IMR-90 (cell line): ENCODE results near the gene ARGLU1. TPM values are rescaled to one million over a fixed set of nuclear protein-coding genes. Genes with fewer than 3 reads are reported as not detected.

Source experiments
- ATAC-seq: fragments of 200-7000 bp; cut with Tn5 transposase; 2 replicates; pipeline ENCODE4 v1.9.1; 2020; ENCODE audit warnings: low read depth, mild to moderate bottlenecking, moderate library complexity
- BruUV-seq: library from RNA; stranded (reverse); fragments of 400-500 nt; replicated peaks from 2 replicates; lab custom pipeline; 2021; lab: Mats Ljungman, UMichigan
- CTCF ChIA-PET: fragments of 300-600 bp; formaldehyde crosslinking; extraction: SDS; loops from one replicate; lab custom pipeline; 2021; ENCODE audit warnings: antibody characterized with exemption; lab: Yijun Ruan, JAX
- POLR2A ChIA-PET: fragments of 300-600 bp; sonication (Branson Sonifier 250); formaldehyde crosslinking; loops from one replicate; lab custom pipeline; 2022; ENCODE audit warnings: antibody characterized with exemption; ENCODE audit not compliant: unreplicated experiment; lab: Charles Lee
- DNase-seq: peaks from one replicate; pipeline ENCODE4 v3.0.0; 2013
- H2AFZ ChIP-seq: replicated peaks from 2 replicates; pipeline ENCODE3; 2013; ENCODE audit warnings: low read length, mild to moderate bottlenecking; ENCODE audit not compliant: poor library complexity
- H2AK5ac ChIP-seq: 2 replicates; pipeline ENCODE4 v1.6.1; 2013; ENCODE audit warnings: low read depth, low read length, inconsistent platforms
- H2AK9ac ChIP-seq: replicated peaks from 2 replicates; pipeline ENCODE3; 2013; ENCODE audit warnings: mild to moderate bottlenecking, low read depth, low read length, moderate library complexity; ENCODE audit not compliant: poor library complexity
- H2BK120ac ChIP-seq: 2 replicates; pipeline ENCODE4 v1.6.1; 2013; ENCODE audit warnings: low read depth, low read length, inconsistent platforms
- H2BK15ac ChIP-seq: 3 replicates; pipeline ENCODE4 v1.6.1; 2013; ENCODE audit warnings: low read depth, low read length, inconsistent platforms
- H2BK20ac ChIP-seq: 2 replicates; pipeline ENCODE4 v1.6.1; 2013; ENCODE audit warnings: low read depth, mild to moderate bottlenecking, inconsistent platforms, low read length, moderate library complexity
- H2BK5ac ChIP-seq: 2 replicates; pipeline ENCODE4 v1.6.1; 2013; ENCODE audit warnings: mild to moderate bottlenecking, low read depth, low read length, inconsistent platforms; ENCODE audit not compliant: poor library complexity, severe bottlenecking
- H3K14ac ChIP-seq: replicated peaks from 2 replicates; pipeline ENCODE4 v1.6.1; 2013; ENCODE audit warnings: low read depth, low read length, inconsistent platforms
- H3K18ac ChIP-seq: 2 replicates; pipeline ENCODE4 v1.6.1; 2013; ENCODE audit warnings: low read depth, low read length, control low read depth
- H3K23ac ChIP-seq: 2 replicates; pipeline ENCODE4 v1.6.1; 2013; ENCODE audit warnings: low read depth, low read length, inconsistent platforms
- H3K27ac ChIP-seq: 2 replicates; pipeline ENCODE4 v1.5.1; 2013; ENCODE audit warnings: mild to moderate bottlenecking, control low read depth, low read length; ENCODE audit not compliant: insufficient read depth
- H3K27me3 ChIP-seq: 2 replicates; pipeline ENCODE4 v1.6.1; 2013; ENCODE audit warnings: low read length; ENCODE audit not compliant: control insufficient read depth, insufficient read depth
- H3K36me3 ChIP-seq: 2 replicates; pipeline ENCODE4 v1.6.1; 2013; ENCODE audit warnings: low read length, mixed read lengths; ENCODE audit not compliant: control insufficient read depth, insufficient read depth
- H3K4ac ChIP-seq: 2 replicates; pipeline ENCODE4 v1.6.1; 2013; ENCODE audit warnings: low read depth, low read length, inconsistent platforms
- H3K4me1 ChIP-seq: 2 replicates; pipeline ENCODE4 v1.6.1; 2013; ENCODE audit warnings: low read length, mixed read lengths; ENCODE audit not compliant: control insufficient read depth, insufficient read depth
- H3K4me2 ChIP-seq: 2 replicates; pipeline ENCODE4 v1.6.1; 2013; ENCODE audit warnings: low read depth, mild to moderate bottlenecking, control low read depth, low read length, moderate library complexity
- H3K4me3 ChIP-seq: 2 replicates; pipeline ENCODE4 v1.5.1; 2013; ENCODE audit warnings: low read depth, mild to moderate bottlenecking, control low read depth, low read length, moderate library complexity; ENCODE audit not compliant: insufficient read depth
- H3K56ac ChIP-seq: 2 replicates; pipeline ENCODE4 v1.6.1; 2013; ENCODE audit warnings: low read length, inconsistent platforms; ENCODE audit not compliant: insufficient read depth; ENCODE audit errors: extremely low read depth
- H3K79me1 ChIP-seq, 2 experiments: 2 replicates each; pipeline ENCODE4 v1.6.1; 2013; ENCODE audit warnings: low read length in 2 of 2, inconsistent platforms in 1 of 2, low read depth in 1 of 2
- H3K9ac ChIP-seq: 2 replicates; pipeline ENCODE4 v1.6.1; 2013; ENCODE audit warnings: low read depth, low read length, control low read depth
- H3K9me1 ChIP-seq: 2 replicates; pipeline ENCODE4 v1.6.1; 2013; ENCODE audit warnings: low read length, inconsistent platforms; ENCODE audit not compliant: insufficient read depth
- H3K9me3 ChIP-seq: 2 replicates; pipeline ENCODE4 v1.6.1; 2013; ENCODE audit warnings: low read length; ENCODE audit not compliant: control insufficient read depth, insufficient read depth
- H4K20me1 ChIP-seq: 2 replicates; pipeline ENCODE4 v1.6.1; 2013; ENCODE audit warnings: low read length, inconsistent platforms; ENCODE audit not compliant: insufficient read depth
- H4K5ac ChIP-seq: 2 replicates; pipeline ENCODE4 v1.6.1; 2013; ENCODE audit warnings: mild to moderate bottlenecking, low read depth, low read length, control low read depth
- H4K8ac ChIP-seq, 2 experiments: 2 replicates each; pipeline ENCODE4 v1.6.1; 2013; ENCODE audit warnings: low read depth in 2 of 2, low read length in 2 of 2, control low read depth in 1 of 2, inconsistent platforms in 1 of 2
- H4K91ac ChIP-seq: 2 replicates; pipeline ENCODE4 v1.6.1; 2013; ENCODE audit warnings: low read depth, low read length, inconsistent platforms; ENCODE audit not compliant: insufficient read depth
- BHLHE40 ChIP-seq: fragments of 150-350 bp; IDR thresholded peaks from 2 replicates; pipeline ENCODE4 v1.6.1; 2016; ENCODE audit warnings: mild to moderate bottlenecking, low read depth, low read length
- CEBPB ChIP-seq: IDR thresholded peaks from 2 replicates; pipeline ENCODE4 v1.6.1; 2012; ENCODE audit warnings: low read depth, low read length, improper control_type of control experiment
- CHD1 ChIP-seq: IDR thresholded peaks from 2 replicates; pipeline ENCODE4 v1.6.1; 2012; ENCODE audit warnings: low read depth, low read length, improper control_type of control experiment
- CTCF ChIP-seq: conservative IDR thresholded peaks from 2 replicates; pipeline ENCODE4 v1.5.1; 2012; ENCODE audit warnings: mild to moderate bottlenecking, low read depth, low read length, improper control_type of control experiment
- FOS ChIP-seq: fragments of 150-350 bp; IDR thresholded peaks from 2 replicates; pipeline ENCODE4 v1.6.1; 2016; ENCODE audit warnings: low read depth, low read length
- MAFK ChIP-seq: IDR thresholded peaks from 2 replicates; pipeline ENCODE4 v1.6.1; 2012; ENCODE audit warnings: low read depth, low read length, improper control_type of control experiment
- MAZ ChIP-seq: IDR thresholded peaks from 2 replicates; pipeline ENCODE4 v1.6.1; 2012; ENCODE audit warnings: low read depth, mild to moderate bottlenecking, low read length, improper control_type of control experiment, moderate library complexity, borderline replicate concordance
- MXI1 ChIP-seq: IDR thresholded peaks from 2 replicates; pipeline ENCODE4 v1.6.1; 2012; ENCODE audit warnings: low read depth, mild to moderate bottlenecking, low read length, moderate library complexity, borderline replicate concordance
- NFE2L2 ChIP-seq: fragments of 150-350 bp; IDR thresholded peaks from 2 replicates; pipeline ENCODE4 v1.6.1; 2016; ENCODE audit warnings: low read depth, mild to moderate bottlenecking, low read length
- POLR2A ChIP-seq: IDR thresholded peaks from 2 replicates; pipeline ENCODE4 v1.6.1; 2012; ENCODE audit warnings: mild to moderate bottlenecking, low read depth, low read length
- RCOR1 ChIP-seq: IDR thresholded peaks from 2 replicates; pipeline ENCODE4 v1.6.1; 2012; ENCODE audit warnings: mild to moderate bottlenecking, low read length, improper control_type of control experiment; ENCODE audit not compliant: insufficient replicate concordance
- SMC3 ChIP-seq: fragments of 150-350 bp; IDR thresholded peaks from 2 replicates; pipeline ENCODE4 v1.6.1; 2016; ENCODE audit warnings: low read depth, mild to moderate bottlenecking, antibody characterized with exemption, low read length, moderate library complexity
- USF2 ChIP-seq: fragments of 150-350 bp; IDR thresholded peaks from 2 replicates; pipeline ENCODE4 v1.6.1; 2017; ENCODE audit warnings: mild to moderate bottlenecking, antibody characterized with exemption, low read length, low read depth
- WGBS, 2 experiments: methylation state at CpG; one replicate each; pipeline versions ENCODE4 v1.1.5 to v1.1.7; 2013; ENCODE audit warnings: missing lambda C conversion rate in 2 of 2; ENCODE audit not compliant: insufficient read length in 1 of 2; ENCODE audit errors: extremely low coverage in 2 of 2; 5-methylcytosine and 5-hydroxymethylcytosine counted together
- dilution Hi-C: fragments of 300-500 bp; cut with HindIII; formaldehyde crosslinking; loops from one replicate; pipeline ENCODE4 v1.14.3; 2018; ENCODE audit warnings: low sequenced_read_pairs; ENCODE audit not compliant: unreplicated experiment
- in situ Hi-C: fragments of 300-500 bp; cut with MboI; formaldehyde crosslinking; loops from 3 replicates; pipeline ENCODE4 v1.14.3; 2019; ENCODE audit warnings: low sequenced_read_pairs, inconsistent platforms, mixed read lengths
- intact Hi-C: fragments of 100-400 bp; cut with micrococcal nuclease; formaldehyde crosslinking; loops from 2 replicates; pipeline ENCODE4 v1.10.0; 2022
- polyA plus RNA-seq, 3 experiments: library from polyadenylated mRNA; depleted of rRNA; stranded (reverse); fragments of >200 nt; gene quantifications; 2 replicates each; pipeline ENCODE4 v1.2.3, GENCODE V29; 2012; ENCODE audit warnings: low replicate concordance in 1 of 3
- total RNA-seq: library from RNA; depleted of rRNA; stranded (reverse); fragments of >200 nt; gene quantifications from 2 replicates; pipeline ENCODE4 v1.2.3, GENCODE V29; 2012

ARGLU1 gene
- total and polyA plus RNA-seq, 2 of the 4 experiments (the other 2 are of a cell fraction) = 11.1 to 51.4 TPM

GRCh38 chr13:106532111-106532929 lies 35.6 kb downstream of the ARGLU1 start (continued):
- TF ChIP-seq SMC3 (no peak), MAFK (no peak), NFE2L2 (no peak)

GRCh38 chr13:106530980-106531481 lies 36.9 kb downstream of the ARGLU1 start:
- intact Hi-C loops (loop anchor here (5.0 to 10.0 kb wide), 4 partner anchors 1086 to 1394 kb away; no protein-coding TSS in a partner anchor), in situ Hi-C loops (loop anchor here (10.0 to 25.0 kb wide), 4 partner anchors 1094 to 1956 kb away; no protein-coding TSS in a partner anchor), dilution Hi-C loops (no loop called here)
- Histone ChIP-seq H3K9me3 (no peaks in the 10 kb centered on the region), H3K14ac (no peak overlapping the region), H2BK120ac (no peak overlapping the region), H3K18ac (no peak overlapping the region), H3K9me1 (no peaks in the 10 kb centered on the region), H3K4me2 (no peak overlapping the region), H3K36me3 (no peaks in the 10 kb centered on the region), H2AK9ac (no peak overlapping the region), H2BK20ac (no peak overlapping the region), H4K5ac (no peak overlapping the region), H2AFZ (no peak overlapping the region), H2BK15ac (no peak overlapping the region), H3K4me3 (no peak overlapping the region), H4K91ac (no peak overlapping the region), H4K20me1 (no peaks in the 10 kb centered on the region), H3K4ac (no peak overlapping the region), H2AK5ac (no peak overlapping the region), H3K4me1 (peaks cover 5% of the 10 kb centered on the region; the same call in 1 of the 2 replicates), H4K8ac (no peak overlapping the region), H3K23ac (no peak overlapping the region), H3K27me3 (no peaks in the 10 kb centered on the region), H3K56ac (no peak overlapping the region), H3K9ac (no peak overlapping the region), H3K27ac (no peak overlapping the region), H3K79me1 (peaks cover 13 to 33% of the 10 kb centered on the region in 2 experiments; a peak in 3 of 4 replicates), H2BK5ac (no peak overlapping the region)
- TF ChIP-seq NFE2L2 = no peak
- no peak for TF ChIP-seq MAZ
- TF ChIP-seq USF2 = no peak
- TF ChIP-seq RCOR1 = no peak
- TF ChIP-seq CTCF = no peak
- TF ChIP-seq MXI1 = no peak
- no peak for TF ChIP-seq MAFK
- no peak for TF ChIP-seq SMC3
- no peak for TF ChIP-seq BHLHE40
- TF ChIP-seq POLR2A = no peak
- no peak for TF ChIP-seq CEBPB
- no peak for TF ChIP-seq FOS
- no peak for TF ChIP-seq CHD1
- WGBS, 2 experiments = no CpG with 5 or more reads among the region's 8 CpGs
- ATAC-seq (no peak), DNase-seq (no peak)
- ChIA-PET POLR2A (no interaction called here), CTCF (no interaction called here)
- no TSS peak for BruUV-seq
